ENCODE measurements around the gene SF3B6.

DNA sequence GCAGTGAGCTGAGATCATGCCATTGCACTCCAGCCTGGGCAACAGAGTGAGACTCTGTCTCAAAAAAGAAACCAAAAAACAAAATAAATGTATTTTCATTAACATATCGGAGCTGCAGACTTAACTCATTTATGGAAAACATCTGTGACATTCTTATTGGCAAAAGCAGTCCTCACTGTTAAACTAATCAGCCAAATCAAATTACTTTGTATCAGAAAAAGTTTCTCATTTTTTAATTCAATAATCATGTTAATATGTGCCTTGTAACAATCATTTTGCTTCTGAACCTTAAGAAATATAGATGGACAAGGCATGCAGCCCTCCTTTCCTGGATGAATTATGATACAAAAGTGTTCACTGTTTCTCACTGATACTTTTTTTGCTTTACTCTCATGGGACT is 26.6 kb upstream of the SF3B6 start:
- TF ChIP-seq PAX5 (IDR thresholded peaks at IDR 0.05; ENCODE audit: insufficient read depth, low read length, severe bottlenecking) (no peak), POLR2A (IDR thresholded peaks at IDR 0.05; ENCODE audit: low read depth, low read length) (no peak), POLR2AphosphoS5 (IDR thresholded peaks at IDR 0.05; ENCODE audit: low read depth, low read length) (no peak)

Data from GM12891 (cell line).